HG03064 (cell line): ENCODE measurements around the gene TLE5.

Experiments used
- ATAC-seq: cut with Tn5 transposase; IDR thresholded peaks from one replicate; pipeline ENCODE4 v1.9.1; 2021; ENCODE audit warnings: low read depth; ENCODE audit not compliant: unreplicated experiment

TLE5 gene

DNA sequence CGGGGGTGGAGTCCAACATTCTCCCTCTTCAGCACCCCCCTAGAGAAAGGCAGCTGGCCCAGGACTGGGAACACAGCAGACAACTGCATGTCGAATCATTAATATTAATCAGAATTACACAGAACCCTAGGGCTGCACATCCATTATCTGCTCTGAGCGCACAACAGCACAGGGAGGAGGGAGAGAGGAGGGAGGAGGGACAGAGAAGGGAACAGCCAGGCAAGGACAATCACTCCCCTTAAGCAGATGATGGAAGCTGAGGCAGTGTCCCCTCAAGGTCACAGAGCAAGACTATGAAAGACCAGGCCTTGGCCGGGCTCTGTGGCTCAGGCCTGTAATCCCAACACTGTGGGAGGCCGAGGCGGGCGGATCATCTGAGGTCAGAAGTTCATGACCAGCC is 59.2 kb downstream of the TLE5 start:
- ATAC-seq, result no peak
